Panc1 (cell line): Measurements from ENCODE around the gene KRT15. TPM values are rescaled to one million over a fixed set of nuclear protein-coding genes. Genes with fewer than 3 reads are reported as not detected.

Experiments
- ATAC-seq: fragments of 200-7000 bp; cut with Tn5 transposase; 2 replicates; pipeline ENCODE4 v1.9.1; 2020; ENCODE audit warnings: mild to moderate bottlenecking, moderate library complexity
- BruUV-seq: library from RNA; stranded (reverse); fragments of 400-500 nt; replicated peaks from 2 replicates; lab custom pipeline; 2021; lab: Mats Ljungman, UMichigan
- CTCF ChIA-PET: fragments of 300-600 bp; sonication (Branson Sonifier 250); formaldehyde crosslinking; loops from one replicate; lab custom pipeline; 2022; ENCODE audit warnings: antibody characterized with exemption; lab: Charles Lee
- POLR2A ChIA-PET: fragments of 300-600 bp; sonication (Branson Sonifier 250); formaldehyde crosslinking; loops from one replicate; lab custom pipeline; 2022; ENCODE audit warnings: antibody characterized with exemption; lab: Charles Lee
- DNase-seq: peaks from one replicate; pipeline ENCODE4 v3.0.0-alpha.2; 2010; ENCODE audit warnings: low read depth, low spot score
- H3K27ac ChIP-seq: 2 replicates; pipeline ENCODE4 v1.5.1; 2011; ENCODE audit warnings: mild to moderate bottlenecking, low read length, inconsistent platforms
- H3K27me3 ChIP-seq: fragments of 200-500 bp; sonication (Bioruptor generic); 2 replicates; pipeline ENCODE4 v1.6.0; 2014; ENCODE audit warnings: low read length, inconsistent platforms; ENCODE audit not compliant: control insufficient read depth, insufficient read depth
- H3K36me3 ChIP-seq: fragments of 200-500 bp; sonication (Bioruptor generic); 2 replicates; pipeline ENCODE4 v1.5.1; 2014; ENCODE audit warnings: inconsistent platforms, mild to moderate bottlenecking, low read length, moderate library complexity; ENCODE audit not compliant: control insufficient read depth, insufficient read depth
- H3K4me1 ChIP-seq: 2 replicates; pipeline ENCODE4 v1.5.1; 2011; ENCODE audit warnings: inconsistent platforms, mild to moderate bottlenecking, low read length, moderate library complexity; ENCODE audit not compliant: control insufficient read depth, insufficient read depth
- H3K4me3 ChIP-seq, 2 experiments: 2 replicates each; pipeline ENCODE4 v1.5.1; 2011 to 2012; ENCODE audit warnings: low read depth in 2 of 2, low read length in 2 of 2, mild to moderate bottlenecking in 2 of 2, inconsistent platforms in 1 of 2, moderate library complexity in 1 of 2
- H3K9me3 ChIP-seq: fragments of 200-500 bp; sonication (Bioruptor generic); 2 replicates; pipeline ENCODE4 v1.5.1; 2014; ENCODE audit warnings: low read depth, mild to moderate bottlenecking, inconsistent platforms, low read length, moderate library complexity; ENCODE audit not compliant: control insufficient read depth, insufficient read depth
- POLR2AphosphoS5 ChIP-seq: IDR thresholded peaks from 2 replicates; pipeline ENCODE4 v1.6.1; 2012; ENCODE audit warnings: mild to moderate bottlenecking, low read depth, low read length, moderate library complexity
- SIN3A ChIP-seq: IDR thresholded peaks from 2 replicates; pipeline ENCODE4 v1.6.1; 2012; ENCODE audit warnings: low read depth, mild to moderate bottlenecking, low read length, moderate library complexity, borderline replicate concordance; ENCODE audit not compliant: insufficient read depth
- TCF7L2 ChIP-seq: IDR thresholded peaks from 2 replicates; pipeline ENCODE4 v1.6.1; 2011; ENCODE audit warnings: mild to moderate bottlenecking, low read depth, low read length, inconsistent platforms
- in situ Hi-C: cut with HindIII; loops from 2 replicates; pipeline ENCODE4 v1.10.0; 2016; ENCODE audit warnings: low sequenced_read_pairs, low pct_unique_long_range_greater_than_20kb
- intact Hi-C: fragments of 100-400 bp; cut with micrococcal nuclease; formaldehyde crosslinking; loops from one replicate; pipeline ENCODE4 v1.10.0; 2022; ENCODE audit not compliant: unreplicated experiment
- total RNA-seq: library from RNA; stranded (reverse); gene quantifications from one replicate; pipeline ENCODE4 v1.2.1, GENCODE V29; 2021; ENCODE audit not compliant: unreplicated experiment
- TF ChIP-seq, protein P1 (sequence below): fragments of 450-650 bp; IDR thresholded peaks from 2 replicates; pipeline ENCODE4 v1.5.1; 2017; ENCODE audit warnings: mild to moderate bottlenecking
- TF ChIP-seq, protein P2 (sequence below), 2 experiments: IDR thresholded peaks; 2 replicates each; pipeline ENCODE4 v1.6.1; 2011 to 2012; ENCODE audit warnings: low read depth in 2 of 2, control low read depth in 1 of 2, low read length in 1 of 2, mild to moderate bottlenecking in 1 of 2, moderate library complexity in 1 of 2; ENCODE audit not compliant: insufficient read depth in 1 of 2

The KRT15 gene
- total RNA-seq, 1 experiment from 2014 or later = 70.4 TPM

DNA sequence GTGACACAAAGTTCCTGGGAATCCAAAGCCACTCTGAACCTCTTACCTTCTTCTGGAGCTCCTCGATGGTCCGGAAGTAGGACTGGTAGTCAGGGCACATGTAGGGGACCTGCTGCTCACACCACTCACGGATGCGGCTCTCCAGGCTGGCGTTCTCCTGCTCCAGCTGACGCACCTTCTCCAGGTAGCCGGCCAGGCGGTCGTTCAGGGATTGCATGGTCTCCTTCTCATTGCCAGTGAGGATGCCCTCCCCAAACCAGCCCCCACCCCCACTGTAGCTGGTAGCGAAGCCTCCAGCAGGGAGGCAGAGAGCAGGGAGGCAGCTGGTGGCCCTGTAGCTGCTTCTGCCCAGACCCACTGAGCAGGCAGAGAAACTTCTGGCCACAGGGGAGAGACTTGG lies 38.1 kb downstream of the KRT15 start:
- no peak overlapping the region for H3K27ac ChIP-seq
- H3K9me3 ChIP-seq = no peaks in the 10 kb centered on the region
- no peaks in the 10 kb centered on the region for H3K27me3 ChIP-seq
- no peaks in the 10 kb centered on the region for H3K36me3 ChIP-seq
- DNase-seq (no peak), ATAC-seq (no peak)
- in situ Hi-C loops (no loop called here), intact Hi-C loops (loop anchor here (5.0 kb wide), 1 partner anchor 378 kb away; the partner anchor contains the start of gene KRTAP4-16)
- CTCF ChIA-PET = interaction anchor here (0.5 kb wide), 1 partner anchor 151 kb away, joined by 3 read pairs; no protein-coding TSS in a partner anchor
- no peak overlapping the region for H3K4me3 ChIP-seq
- BruUV-seq = no TSS peak
- TF ChIP-seq, protein P1, sequence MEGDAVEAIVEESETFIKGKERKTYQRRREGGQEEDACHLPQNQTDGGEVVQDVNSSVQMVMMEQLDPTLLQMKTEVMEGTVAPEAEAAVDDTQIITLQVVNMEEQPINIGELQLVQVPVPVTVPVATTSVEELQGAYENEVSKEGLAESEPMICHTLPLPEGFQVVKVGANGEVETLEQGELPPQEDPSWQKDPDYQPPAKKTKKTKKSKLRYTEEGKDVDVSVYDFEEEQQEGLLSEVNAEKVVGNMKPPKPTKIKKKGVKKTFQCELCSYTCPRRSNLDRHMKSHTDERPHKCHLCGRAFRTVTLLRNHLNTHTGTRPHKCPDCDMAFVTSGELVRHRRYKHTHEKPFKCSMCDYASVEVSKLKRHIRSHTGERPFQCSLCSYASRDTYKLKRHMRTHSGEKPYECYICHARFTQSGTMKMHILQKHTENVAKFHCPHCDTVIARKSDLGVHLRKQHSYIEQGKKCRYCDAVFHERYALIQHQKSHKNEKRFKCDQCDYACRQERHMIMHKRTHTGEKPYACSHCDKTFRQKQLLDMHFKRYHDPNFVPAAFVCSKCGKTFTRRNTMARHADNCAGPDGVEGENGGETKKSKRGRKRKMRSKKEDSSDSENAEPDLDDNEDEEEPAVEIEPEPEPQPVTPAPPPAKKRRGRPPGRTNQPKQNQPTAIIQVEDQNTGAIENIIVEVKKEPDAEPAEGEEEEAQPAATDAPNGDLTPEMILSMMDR = no peak
- TF ChIP-seq TCF7L2 (no peak), SIN3A (no peak), POLR2AphosphoS5 (no peak)
- TF ChIP-seq, protein P2, sequence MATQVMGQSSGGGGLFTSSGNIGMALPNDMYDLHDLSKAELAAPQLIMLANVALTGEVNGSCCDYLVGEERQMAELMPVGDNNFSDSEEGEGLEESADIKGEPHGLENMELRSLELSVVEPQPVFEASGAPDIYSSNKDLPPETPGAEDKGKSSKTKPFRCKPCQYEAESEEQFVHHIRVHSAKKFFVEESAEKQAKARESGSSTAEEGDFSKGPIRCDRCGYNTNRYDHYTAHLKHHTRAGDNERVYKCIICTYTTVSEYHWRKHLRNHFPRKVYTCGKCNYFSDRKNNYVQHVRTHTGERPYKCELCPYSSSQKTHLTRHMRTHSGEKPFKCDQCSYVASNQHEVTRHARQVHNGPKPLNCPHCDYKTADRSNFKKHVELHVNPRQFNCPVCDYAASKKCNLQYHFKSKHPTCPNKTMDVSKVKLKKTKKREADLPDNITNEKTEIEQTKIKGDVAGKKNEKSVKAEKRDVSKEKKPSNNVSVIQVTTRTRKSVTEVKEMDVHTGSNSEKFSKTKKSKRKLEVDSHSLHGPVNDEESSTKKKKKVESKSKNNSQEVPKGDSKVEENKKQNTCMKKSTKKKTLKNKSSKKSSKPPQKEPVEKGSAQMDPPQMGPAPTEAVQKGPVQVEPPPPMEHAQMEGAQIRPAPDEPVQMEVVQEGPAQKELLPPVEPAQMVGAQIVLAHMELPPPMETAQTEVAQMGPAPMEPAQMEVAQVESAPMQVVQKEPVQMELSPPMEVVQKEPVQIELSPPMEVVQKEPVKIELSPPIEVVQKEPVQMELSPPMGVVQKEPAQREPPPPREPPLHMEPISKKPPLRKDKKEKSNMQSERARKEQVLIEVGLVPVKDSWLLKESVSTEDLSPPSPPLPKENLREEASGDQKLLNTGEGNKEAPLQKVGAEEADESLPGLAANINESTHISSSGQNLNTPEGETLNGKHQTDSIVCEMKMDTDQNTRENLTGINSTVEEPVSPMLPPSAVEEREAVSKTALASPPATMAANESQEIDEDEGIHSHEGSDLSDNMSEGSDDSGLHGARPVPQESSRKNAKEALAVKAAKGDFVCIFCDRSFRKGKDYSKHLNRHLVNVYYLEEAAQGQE (IDR thresholded peaks at IDR 0.05; ENCODE audit: insufficient read depth in 1 of 2, low read depth in 2 of 2, low read length in 1 of 2) = no peak
- peaks cover 13% of the 10 kb centered on the region; the same call in 1 of the 2 replicates for H3K4me1 ChIP-seq
- POLR2A ChIA-PET = no interaction called here

DNA sequence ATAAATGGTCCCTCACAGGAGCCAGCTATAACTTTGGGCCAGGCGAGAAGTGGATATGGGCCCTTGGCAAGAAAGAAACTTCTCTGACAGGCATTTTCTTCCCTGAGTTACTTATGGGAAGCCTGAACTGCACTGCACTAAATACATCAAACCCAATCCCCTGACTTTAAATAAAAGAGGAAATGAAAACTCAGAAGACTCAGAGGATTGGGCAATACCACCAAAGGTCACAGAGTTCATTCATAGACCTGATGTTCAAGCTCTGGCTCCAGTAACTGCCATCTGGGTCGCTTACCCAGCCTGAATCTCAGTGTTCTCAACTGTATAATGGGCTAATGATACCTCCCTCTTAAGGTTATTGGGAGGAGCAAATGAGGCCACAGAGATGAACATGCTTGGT lies 38.6 kb downstream of the KRT15 start:
- ChIA-PET POLR2A (no interaction called here), CTCF (interaction anchor here (0.5 kb wide), 1 partner anchor 150 kb away, joined by 3 read pairs; no protein-coding TSS in a partner anchor)
- peaks cover 13% of the 10 kb centered on the region; the same call in 1 of the 2 replicates for H3K4me1 ChIP-seq
- H3K9me3 ChIP-seq = no peaks in the 10 kb centered on the region
- no peaks in the 10 kb centered on the region for H3K36me3 ChIP-seq
- in situ Hi-C loops (no loop called here), intact Hi-C loops (loop anchor here (5.0 kb wide), 1 partner anchor 378 kb away; the partner anchor contains the start of gene KRTAP4-16)
- DNase-seq = no peak
- no TSS peak for BruUV-seq
- no peaks in the 10 kb centered on the region for H3K27me3 ChIP-seq
- no peak for ATAC-seq
- TF ChIP-seq POLR2AphosphoS5 = no peak
- TF ChIP-seq, protein P1 = no peak
- H3K4me3 ChIP-seq = no peak overlapping the region
- no peak overlapping the region for H3K27ac ChIP-seq
